Left lung (tissue), 10 donors: Measurements from ENCODE around the gene FLT1. TPM values are rescaled to one million over a fixed set of nuclear protein-coding genes. Genes with fewer than 3 reads are reported as not detected.

ENCODE experiments used
- ATAC-seq: fragments of 200-7000 bp; cut with Tn5 transposase; one replicate; pipeline ENCODE4 v1.9.1; 2020; ENCODE audit warnings: moderate library complexity
- DNase-seq, 4 donors: peaks; one replicate each; pipeline ENCODE4 v3.0.0-alpha.2; 2013 to 2020
- H3K27ac ChIP-seq, 2 donors: fragments of 200-600 bp; sonication (generic) in 1 of 2; one replicate each; pipeline versions ENCODE4 v1.5.0 to v1.8.0; 2020 to 2021
- H3K27me3 ChIP-seq, 2 donors: fragments of 200-600 bp; sonication (generic) in 1 of 2; one replicate each; pipeline versions ENCODE4 v1.5.0 to v1.8.0; 2020 to 2021
- H3K36me3 ChIP-seq, 2 donors: fragments of 200-600 bp; sonication (generic) in 1 of 2; one replicate each; pipeline versions ENCODE4 v1.5.0 to v1.8.0; 2020 to 2021
- H3K4me1 ChIP-seq, 2 donors: fragments of 200-600 bp; one replicate each; pipeline ENCODE4 v1.8.0; 2021
- H3K4me3 ChIP-seq, 2 donors: fragments of 200-600 bp; sonication (generic) in 1 of 2; one replicate each; pipeline versions ENCODE4 v1.5.0 to v1.8.0; 2020 to 2021; ENCODE audit warnings: mild to moderate bottlenecking in 1 of 2
- H3K9me3 ChIP-seq, 2 donors: fragments of 200-600 bp; sonication (generic) in 1 of 2; one replicate each; pipeline versions ENCODE4 v1.5.0 to v1.8.0; 2020 to 2021
- CTCF ChIP-seq, 2 donors: fragments of 200-600 bp; sonication (generic) in 1 of 2; IDR thresholded peaks; one replicate each; pipeline versions ENCODE4 v1.5.0 to v1.8.0; 2021; ENCODE audit warnings: antibody characterized with exemption in 2 of 2
- intact Hi-C, 2 donors: fragments of 100-400 bp; cut with DNase I; formaldehyde crosslinking; loops; one replicate each; pipeline versions ENCODE4 v1.11.2 to v1.14.2; 2022
- polyA plus RNA-seq, 6 donors: library from polyadenylated mRNA; unstranded; fragments of 120-200 nt; gene quantifications; one replicate each; pipeline ENCODE4 v1.2.1, GENCODE V29; 2013; ENCODE audit not compliant: insufficient read length in 6 of 6
- total RNA-seq, 2 donors: library from RNA; stranded (reverse); fragmentation: NEBNext Ultra II Directional; extraction: Animal tissue kit (Norgen Biotek cat#: 25700); gene quantifications; one replicate each; pipeline ENCODE4 v1.2.1, GENCODE V29; 2021
- donor health status: DM: no; HTN: yes; CAD: no.
- donor health status: DM: no; HTN: no; CAD: no.

FLT1 gene
- total and polyA plus RNA-seq, 8 donors = 21.3 to 30.3 (median 25.3) TPM

GRCh38 chr13:28459911-28460310 lies 35.0 kb downstream of the FLT1 start:
- Histone ChIP-seq H3K27me3 (no peaks in the 10 kb centered on the region), H3K36me3 (no peaks in the 10 kb centered on the region), H3K4me1 (no peaks in the 10 kb centered on the region), H3K9me3 (no peaks in the 10 kb centered on the region), H3K27ac (no peak overlapping the region), H3K4me3 (no peak overlapping the region)
- DNase-seq = no peak
- no peak for TF ChIP-seq CTCF (IDR thresholded peaks at IDR 0.05)
- intact Hi-C loops = no loop called here
- no peak for ATAC-seq

DNA sequence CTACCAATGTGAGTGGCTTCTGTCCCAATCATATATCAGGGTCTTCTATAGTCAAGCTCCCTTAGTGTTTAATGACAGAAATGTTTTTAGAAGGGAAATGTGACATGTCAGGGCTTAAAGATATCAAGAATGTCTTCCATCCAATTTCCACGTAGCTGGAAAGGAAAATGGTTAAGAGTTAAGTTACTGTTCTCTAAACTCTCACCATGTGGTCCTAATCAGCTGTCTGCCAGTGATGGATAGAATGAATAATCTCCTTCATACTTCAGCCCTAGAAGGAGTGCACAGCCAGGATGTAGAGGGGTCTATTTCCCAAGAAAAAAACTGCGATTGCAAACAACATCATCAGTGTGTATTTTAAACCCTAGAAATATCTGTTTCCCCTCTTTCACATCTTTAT lies 36.3 kb downstream of the FLT1 start:
- Histone ChIP-seq H3K27ac (no peak overlapping the region), H3K4me3 (no peak overlapping the region), H3K9me3 (no peaks in the 10 kb centered on the region), H3K4me1 (no peaks in the 10 kb centered on the region), H3K27me3 (no peaks in the 10 kb centered on the region), H3K36me3 (no peaks in the 10 kb centered on the region)
- no peak for TF ChIP-seq CTCF (IDR thresholded peaks at IDR 0.05)
- intact Hi-C loops = no loop called here
- no peak for ATAC-seq
- DNase-seq = no peak

DNA sequence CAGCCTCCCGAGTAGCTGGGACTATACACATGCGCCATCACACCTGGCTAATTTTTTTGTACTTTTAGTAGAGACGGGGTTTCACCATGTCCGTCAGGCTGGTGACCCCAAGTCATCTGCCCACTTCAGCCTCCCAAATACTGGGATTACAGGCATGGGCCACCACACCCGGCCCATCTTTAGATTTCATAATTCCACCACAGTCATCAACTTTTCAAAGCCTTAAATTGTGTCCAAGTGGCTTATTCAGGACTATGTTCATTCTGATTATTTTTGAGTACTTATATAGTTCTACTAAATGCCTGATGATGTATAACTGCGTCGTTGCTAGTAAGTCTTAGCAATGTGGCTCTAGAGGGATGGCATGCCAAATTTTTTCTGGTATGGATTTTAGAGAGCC lies 36.9 kb downstream of the FLT1 start:
- H3K4me3 ChIP-seq = no peak overlapping the region
- H3K27me3 ChIP-seq = no peaks in the 10 kb centered on the region
- H3K9me3 ChIP-seq = no peaks in the 10 kb centered on the region
- H3K27ac ChIP-seq = no peak overlapping the region
- DNase-seq (no peak), ATAC-seq (no peak)
- no peaks in the 10 kb centered on the region for H3K4me1 ChIP-seq
- H3K36me3 ChIP-seq = no peaks in the 10 kb centered on the region
- intact Hi-C loops = no loop called here
- TF ChIP-seq CTCF (IDR thresholded peaks at IDR 0.05) = no peak

- intact Hi-C loops = no loop called here
- H3K4me3 ChIP-seq = no peak overlapping the region
- no peak overlapping the region for H3K27ac ChIP-seq
- no peaks in the 10 kb centered on the region for H3K9me3 ChIP-seq
- ATAC-seq = no peak
- H3K36me3 ChIP-seq = no peaks in the 10 kb centered on the region
- TF ChIP-seq CTCF (IDR thresholded peaks at IDR 0.05) = no peak
- no peak for DNase-seq
- H3K4me1 ChIP-seq = no peaks in the 10 kb centered on the region
- H3K27me3 ChIP-seq = no peaks in the 10 kb centered on the region
These were observed 37.4 kb downstream of the FLT1 start for GRCh38 chr13:28457521-28457920.

GRCh38 chr13:28455580-28456194 lies 39.2 kb downstream of the FLT1 start:
- Histone ChIP-seq H3K4me1 (no peaks in the 10 kb centered on the region), H3K27me3 (peaks cover 0 to 10% of the 10 kb centered on the region in 2 donors), H3K36me3 (no peaks in the 10 kb centered on the region), H3K27ac (no peak overlapping the region), H3K4me3 (no peak overlapping the region), H3K9me3 (no peaks in the 10 kb centered on the region)
- intact Hi-C loops = no loop called here
- DNase-seq (no peak), ATAC-seq (no peak)
- TF ChIP-seq CTCF (IDR thresholded peaks at IDR 0.05) = no peak
